NCI-H1694 treated with DMSO at 0.1 percent for 48 hours (cell line): ENCODE data around the gene CEP63.
"Not testable (repeated sequence)": the region's sequence is repeated elsewhere in the genome, so short reads cannot be mapped to it uniquely, and the experiment has no call there.

Source experiments
- DNase-seq: peaks from one replicate; lab custom pipeline; 2025; lab: John Stamatoyannopoulos, UW

CEP63 gene

GRCh38 chr3:134576426-134576825, 90.6 kb downstream of the CEP63 start:
- no peak for DNase-seq

DNA sequence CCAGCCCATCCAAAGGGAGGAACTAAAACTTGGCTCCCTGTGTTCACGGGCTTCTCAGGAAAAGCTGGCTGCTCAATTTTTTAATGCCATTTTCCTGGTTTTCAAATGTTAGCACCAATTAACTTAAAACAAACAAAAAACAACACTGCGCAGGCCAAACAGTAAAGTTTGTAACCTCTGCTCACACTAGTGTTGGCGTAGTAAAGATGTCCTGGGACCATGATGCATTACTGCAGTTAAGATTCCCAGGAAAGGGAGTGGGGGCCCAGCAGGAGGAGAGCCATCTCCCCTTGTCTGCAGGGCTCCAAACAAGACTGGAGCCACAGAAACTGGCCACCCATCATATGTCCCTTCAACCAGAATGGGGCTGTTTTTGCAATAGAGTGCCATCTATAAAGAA, 91.0 kb downstream of the CEP63 start:
- DNase-seq: no peak

DNA sequence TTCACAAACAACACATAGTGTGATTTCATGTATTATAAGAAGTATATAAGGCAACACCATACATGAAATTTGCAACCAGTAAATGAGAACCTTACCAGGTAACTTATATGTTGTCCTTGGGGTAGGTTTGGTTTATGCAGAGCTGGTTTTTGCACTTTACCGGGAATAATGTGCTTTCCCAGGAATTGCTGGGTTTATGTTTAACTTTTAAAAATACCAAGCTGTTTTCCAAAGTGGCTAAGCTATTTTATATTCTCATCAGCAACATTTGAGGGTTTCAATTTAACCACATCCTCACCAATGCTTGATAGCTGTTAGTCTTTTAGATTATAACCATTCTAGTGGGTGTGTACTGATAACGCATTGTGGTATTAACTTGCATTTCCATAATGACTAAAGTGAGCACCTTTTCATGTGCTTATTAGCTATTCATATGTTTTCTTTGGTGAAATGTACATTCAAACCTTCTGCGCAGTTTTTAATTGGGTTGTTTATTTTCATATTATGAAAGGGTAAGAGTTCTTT, 93.3 kb downstream of the CEP63 start:
- no peak for DNase-seq

GRCh38 chr3:134590766-134591165, 104.9 kb downstream of the CEP63 start:
- DNase-seq: no peak

- no peak for DNase-seq
Measured at GRCh38 chr3:134592806-134593205, 106.9 kb downstream of the CEP63 start.

GRCh38 chr3:134594331-134594741, 108.5 kb downstream of the CEP63 start:
- no peak for DNase-seq

DNA sequence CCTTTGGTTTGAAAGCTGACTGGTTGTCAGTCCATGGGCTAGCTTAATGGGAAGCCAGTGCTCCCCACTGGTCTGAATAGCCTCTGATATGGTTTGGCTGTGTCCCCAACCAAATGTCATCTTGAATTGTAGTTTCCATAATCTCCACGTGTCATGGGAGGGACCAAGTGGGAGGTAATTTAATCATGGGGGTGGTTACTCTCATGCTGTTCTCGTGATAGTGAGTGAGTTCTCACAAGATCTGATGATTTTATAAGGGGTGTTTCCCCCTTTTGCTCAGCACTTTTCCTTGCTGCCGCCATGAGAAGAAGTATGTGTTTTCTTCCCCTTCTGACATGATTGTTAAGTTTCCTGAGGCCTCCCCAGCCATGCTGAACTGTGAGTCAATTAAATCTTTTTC, 109.1 kb downstream of the CEP63 start:
- DNase-seq: not testable (repeated sequence)

- no peak for DNase-seq
Measured at GRCh38 chr3:134597390-134597970, 111.6 kb downstream of the CEP63 start.

GRCh38 chr3:134598763-134599545, 113.1 kb downstream of the CEP63 start:
- DNase-seq: no peak

DNA sequence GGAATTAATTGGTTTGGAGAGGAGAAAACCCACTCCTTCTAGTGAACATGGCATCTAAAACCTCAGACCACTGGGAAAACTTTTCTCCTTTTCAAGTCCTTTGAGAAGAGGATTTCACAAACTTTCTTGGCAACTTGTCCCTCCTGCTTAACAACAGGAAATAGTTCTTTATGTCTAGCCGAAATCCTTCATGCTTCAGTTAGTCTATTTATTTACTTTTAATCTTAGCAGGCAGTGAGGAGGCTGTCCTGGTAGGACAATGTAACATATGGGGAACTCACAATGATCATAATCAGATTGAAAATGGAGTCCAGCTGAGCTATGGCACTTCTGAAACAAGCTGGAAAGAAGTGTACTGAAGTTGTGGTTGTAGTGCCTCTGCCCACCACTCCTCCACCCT, 114.3 kb downstream of the CEP63 start:
- no peak for DNase-seq

DNA sequence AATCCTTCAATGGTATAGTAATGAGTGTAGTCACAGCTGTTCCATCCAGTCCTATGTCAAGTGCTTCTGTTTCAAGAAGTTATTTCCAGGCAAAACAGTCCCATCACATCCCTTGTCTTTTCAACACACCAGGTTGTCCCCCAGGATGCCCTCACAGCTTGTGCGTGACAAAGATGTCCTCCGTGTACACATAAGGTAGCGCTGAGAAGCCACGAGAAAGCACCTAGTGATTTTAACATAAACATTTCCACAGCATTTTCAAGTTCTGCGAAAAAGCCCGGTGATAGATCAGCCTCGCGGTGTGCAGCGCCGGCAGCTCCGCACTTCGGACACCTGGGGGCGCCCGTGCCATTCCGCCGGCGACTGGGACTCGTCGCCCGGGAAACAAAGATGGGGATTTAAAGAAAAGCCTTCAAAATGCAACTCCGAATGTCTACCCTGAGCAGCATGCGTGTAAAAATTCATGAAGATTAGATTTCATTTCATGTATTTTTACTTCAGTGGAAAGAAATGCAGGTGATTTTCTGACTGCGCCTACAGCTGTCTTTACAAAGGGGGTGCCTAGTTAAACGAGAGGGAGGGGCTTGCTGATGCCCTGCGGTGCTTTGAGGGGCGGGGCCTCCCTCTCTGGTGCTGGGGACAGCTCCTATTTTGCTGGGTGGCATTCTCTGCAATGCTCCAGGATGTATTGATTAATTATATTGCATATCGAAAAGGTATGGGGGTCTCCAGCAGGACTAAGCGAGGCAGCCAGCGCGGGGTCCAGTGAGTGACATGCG, 115.0 kb downstream of the CEP63 start:
- DNase-seq: peak; percentile 48

- no peak for DNase-seq
Measured at GRCh38 chr3:134601539-134602439, 115.9 kb downstream of the CEP63 start.

DNA sequence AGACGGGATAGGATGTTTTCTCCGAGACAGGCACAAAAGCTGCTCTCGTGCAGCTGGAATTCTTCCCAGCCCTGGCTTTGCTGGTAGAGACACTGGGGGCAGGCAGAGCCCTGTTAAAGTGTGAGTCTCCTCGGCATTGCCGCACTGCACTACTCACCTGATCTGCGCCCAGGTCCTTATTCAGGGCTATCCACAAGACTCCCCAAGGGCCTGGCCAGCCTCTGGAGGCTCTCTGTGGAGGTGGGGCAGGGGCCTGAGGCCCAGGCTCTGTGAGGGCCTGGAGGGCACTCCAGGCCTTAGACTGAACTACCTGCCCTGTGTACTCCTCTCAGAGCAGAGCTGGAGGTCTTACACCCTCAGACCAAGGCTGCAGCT, 116.6 kb downstream of the CEP63 start:
- DNase-seq: no peak

DNA sequence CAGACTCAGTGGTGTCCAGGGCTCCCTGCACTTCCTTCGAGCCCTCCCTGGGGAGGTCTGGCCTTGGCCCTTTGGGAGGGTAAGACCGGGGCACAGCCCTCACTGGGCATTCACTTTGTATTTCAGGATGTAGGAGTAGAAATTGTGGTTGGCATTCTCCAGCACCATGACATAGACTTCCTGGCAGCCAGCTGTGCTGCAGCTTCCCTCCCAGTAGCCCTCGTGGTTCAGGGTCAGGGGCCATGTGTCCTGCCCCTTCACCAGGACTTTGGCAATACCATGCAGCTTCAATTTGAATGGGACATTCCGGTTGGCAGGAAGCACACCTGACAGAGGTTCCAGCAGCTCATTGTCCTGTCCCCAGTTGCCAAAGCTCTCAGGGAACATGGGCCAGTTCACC, 117.6 kb downstream of the CEP63 start:
- DNase-seq: no peak

DNA sequence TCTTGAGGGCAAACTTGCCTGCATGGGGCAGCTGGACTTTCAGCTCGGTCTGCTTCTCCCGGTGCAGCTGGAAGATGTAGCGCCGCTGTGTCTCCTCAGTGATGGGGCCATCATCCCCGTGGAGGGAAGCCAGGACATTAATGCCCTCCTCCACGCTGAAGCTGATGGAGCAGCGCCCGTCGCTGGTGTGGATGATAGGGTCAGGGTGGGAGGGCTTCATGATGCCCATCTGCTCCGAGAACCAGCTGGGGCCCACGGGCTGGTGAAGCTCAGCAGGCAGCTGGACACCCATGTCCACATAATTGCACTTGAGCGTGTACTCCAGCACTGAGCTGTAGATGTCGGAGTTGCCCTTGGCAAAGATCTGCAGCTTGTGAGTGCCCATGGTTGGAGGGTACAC, 118.1 kb downstream of the CEP63 start:
- DNase-seq: no peak

GRCh38 chr3:134605556-134605955, 119.7 kb downstream of the CEP63 start:
- no peak for DNase-seq

GRCh38 chr3:134606033-134607025, 120.5 kb downstream of the CEP63 start:
- no peak for DNase-seq

DNA sequence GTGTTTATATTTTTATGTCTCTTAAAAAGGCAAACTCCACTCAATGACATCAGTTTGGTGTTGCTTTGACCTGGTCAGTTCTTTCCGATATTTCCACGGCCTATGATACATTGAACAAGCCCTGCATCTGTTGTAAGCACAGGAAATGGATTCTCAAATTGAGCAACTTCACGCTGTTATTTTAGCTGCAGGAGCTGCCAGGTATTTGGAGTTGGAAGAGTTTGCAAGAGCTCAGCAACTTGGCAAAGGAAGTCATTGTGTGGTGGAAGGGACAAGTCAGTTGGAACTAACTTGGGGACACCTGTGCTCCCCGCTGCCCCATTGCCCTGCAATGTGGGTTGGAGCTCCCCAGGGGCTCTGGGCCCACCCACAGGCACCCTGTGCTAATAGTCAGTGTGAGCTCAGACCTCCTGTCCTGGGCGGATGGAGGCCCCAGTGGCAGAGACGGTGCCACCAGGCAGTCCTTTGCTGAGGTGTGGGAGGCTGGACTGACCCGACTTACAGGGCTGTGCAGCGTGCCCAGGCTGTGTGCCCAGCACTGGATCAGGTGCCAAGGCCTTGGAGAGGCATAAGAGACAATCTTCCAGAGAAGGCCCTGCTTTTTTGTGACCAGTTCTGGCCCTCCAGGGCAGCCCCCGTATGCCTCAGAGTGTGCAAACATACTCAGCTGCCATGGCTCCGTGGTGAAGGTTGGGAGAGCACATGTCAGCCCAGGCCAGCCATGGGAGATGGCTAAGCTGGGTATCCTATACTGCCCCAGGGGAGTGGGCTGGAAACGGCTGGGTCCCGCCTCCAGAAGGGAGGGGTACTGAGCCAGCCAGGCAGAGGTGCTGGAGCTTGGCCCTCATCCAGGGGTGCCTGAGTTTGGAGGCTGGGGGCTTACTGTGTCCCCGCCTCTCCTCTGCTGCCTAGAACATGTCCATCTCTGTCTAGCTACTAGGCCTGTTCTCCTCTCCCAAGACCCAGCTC, 121.5 kb downstream of the CEP63 start:
- no peak for DNase-seq

DNA sequence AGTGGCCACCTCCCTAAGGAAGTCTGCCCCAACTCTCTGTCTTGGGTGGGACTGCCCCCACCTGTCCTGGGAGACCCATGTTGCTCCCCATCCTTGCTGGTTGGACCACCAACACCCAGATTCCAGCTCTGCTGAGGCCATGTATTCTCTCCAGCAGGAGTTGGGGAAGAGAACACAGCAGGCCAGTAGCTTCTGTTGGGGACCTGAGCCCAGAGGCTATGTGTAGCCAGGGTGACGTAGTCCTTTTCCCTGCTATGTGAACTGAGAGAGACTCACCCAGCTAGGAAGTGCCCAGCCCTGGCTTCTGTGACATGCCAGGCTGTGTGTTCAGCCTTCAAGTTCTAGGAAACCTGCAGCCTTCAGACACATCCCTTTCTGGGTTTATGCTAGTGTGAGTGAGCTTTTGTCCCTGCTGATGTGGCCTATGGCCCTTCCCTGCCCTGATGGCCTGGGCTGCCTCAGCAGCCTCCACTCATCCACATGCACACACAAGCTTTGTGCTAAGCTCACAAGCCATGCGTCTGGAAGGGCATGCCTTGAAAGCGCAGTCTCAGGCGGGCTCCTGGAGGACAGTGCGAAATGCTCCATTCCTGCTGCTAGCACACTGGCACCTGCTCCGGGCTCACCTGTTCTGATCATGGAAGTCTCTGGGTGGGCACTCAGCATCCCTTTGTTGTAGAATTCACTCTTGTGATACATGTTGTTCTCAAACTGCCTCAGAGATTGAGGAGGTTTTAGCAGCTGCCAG, 122.3 kb downstream of the CEP63 start:
- no peak for DNase-seq
